GM10847 (cell line): ENCODE data around the gene NFE2L2.

Experiments
- POLR2A ChIP-seq: IDR thresholded peaks from 2 replicates; pipeline ENCODE4 v1.6.1; 2011; ENCODE audit not compliant: insufficient read length; ENCODE audit errors: extremely low read depth

The NFE2L2 gene

DNA sequence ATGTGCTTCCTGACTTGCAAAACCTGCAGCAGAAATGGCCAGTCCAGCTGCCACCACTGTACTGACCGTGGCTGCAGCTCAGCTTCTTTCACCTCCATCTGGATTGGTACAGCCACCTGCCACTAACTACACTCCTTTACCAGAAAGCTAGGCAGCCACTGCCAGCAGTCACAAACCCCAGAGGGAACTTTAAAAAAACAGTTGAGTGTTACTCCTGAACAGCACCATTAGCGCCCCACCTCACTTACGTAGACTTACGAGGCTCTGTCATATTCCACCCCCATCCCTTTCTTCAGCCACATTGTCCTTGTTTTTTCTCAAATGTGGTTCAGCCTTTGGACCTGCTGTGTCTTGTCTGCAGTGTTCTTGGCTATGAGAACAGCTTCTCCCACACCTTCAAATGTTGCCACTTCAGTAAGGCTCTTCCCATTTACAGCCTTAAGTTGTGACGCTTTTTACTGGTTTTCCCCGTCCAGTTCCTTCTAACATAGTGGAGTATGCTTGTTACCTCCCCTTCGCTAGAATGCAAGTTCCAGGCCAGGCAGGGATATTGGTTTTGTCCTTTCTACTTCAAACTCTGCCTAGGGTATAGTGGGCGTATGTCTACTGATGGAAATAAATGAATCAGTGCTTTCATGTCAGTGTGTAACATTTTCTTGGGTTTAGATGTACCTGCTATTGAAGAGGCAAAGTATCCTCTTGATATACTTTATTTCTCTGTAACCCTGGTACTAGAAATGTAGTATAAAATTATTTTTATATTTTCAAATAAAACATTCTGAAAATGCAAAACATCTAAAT, 34.9 kb downstream of the NFE2L2 start:
- TF ChIP-seq POLR2A = no peak

DNA sequence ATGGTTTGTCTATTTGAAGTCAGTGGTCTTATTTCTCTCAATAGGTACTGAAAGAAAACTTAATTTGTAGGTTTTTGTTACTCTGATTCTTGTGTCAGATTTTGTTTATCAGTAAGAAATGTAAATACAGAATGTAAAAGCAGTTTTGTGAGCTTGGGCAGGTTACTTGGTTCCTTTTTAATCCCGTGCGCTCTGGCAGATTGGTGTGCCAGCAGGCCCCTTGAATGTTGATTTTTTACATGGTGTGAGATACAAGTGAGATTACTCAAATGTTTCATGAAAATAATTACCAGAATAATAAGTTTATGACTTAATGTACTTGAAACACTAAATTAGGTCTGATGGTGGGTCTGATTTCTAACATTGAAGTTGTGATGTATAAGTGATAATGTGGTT, 38.6 kb downstream of the NFE2L2 start:
- TF ChIP-seq POLR2A = no peak

DNA sequence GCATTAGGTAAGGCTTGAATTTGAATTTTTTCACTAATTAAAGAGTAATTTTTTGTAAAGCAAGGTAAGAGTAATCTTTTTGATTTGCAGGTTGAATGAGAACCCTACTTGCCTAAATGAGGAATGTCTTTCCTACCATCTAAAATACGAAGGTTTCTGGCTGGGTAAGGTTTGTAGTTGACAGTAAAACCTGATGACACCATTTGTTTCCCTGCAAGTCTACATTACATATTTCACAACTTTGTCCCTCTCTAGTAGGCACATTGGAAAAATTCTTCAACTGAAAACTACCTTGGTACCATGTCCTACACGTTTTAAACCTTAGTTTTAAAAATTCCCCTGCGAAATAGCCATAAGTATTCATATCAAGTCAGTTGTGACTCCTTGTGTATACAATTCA, 42.6 kb downstream of the NFE2L2 start:
- no peak for TF ChIP-seq POLR2A

DNA sequence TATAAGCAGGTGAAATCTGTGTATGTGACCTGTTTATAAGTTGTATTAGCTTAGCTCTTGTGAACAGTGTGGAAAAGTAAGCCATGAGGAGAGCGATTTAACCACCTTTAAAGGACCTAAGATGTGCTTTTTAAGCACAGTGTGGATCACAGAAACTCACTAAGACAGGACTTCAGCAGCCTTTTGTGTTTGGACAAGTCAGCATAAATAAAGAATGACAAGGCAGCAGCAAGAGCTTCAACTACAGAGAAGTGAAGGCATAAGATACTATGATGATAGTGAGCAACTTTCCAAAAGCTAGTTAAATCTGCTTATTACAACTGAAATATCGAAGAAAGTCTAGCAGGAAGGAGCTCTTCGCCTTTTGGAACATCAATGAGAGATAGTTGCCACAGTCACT, 43.0 kb downstream of the NFE2L2 start:
- TF ChIP-seq POLR2A = no peak

DNA sequence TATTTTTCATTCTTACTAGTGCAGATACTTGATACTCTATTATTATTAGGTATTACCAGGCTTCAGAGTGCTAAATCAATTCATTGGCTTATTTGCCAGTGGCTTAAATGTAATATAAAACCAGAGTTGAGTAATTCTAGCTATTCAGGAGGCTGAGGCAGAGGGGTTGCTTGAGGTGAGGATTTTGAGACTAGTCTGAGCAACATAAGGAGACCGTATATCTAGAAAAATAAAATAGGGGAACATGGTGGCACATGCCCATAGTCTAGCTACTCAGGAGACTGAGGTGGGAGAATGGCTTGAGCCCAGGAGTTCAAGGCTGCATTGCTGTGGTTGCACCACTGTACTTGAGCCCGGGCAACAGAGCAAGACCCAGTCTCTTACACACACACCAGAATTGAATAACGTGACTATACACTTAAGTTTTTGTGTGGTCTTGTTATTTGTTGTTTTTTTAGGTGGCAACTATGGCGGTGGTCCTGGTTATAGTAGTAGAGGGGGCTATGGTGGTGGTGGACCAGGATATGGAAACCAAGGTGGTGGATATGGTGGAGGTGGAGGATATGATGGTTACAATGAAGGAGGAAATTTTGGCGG, 47.2 kb downstream of the NFE2L2 start:
- TF ChIP-seq POLR2A = no peak

DNA sequence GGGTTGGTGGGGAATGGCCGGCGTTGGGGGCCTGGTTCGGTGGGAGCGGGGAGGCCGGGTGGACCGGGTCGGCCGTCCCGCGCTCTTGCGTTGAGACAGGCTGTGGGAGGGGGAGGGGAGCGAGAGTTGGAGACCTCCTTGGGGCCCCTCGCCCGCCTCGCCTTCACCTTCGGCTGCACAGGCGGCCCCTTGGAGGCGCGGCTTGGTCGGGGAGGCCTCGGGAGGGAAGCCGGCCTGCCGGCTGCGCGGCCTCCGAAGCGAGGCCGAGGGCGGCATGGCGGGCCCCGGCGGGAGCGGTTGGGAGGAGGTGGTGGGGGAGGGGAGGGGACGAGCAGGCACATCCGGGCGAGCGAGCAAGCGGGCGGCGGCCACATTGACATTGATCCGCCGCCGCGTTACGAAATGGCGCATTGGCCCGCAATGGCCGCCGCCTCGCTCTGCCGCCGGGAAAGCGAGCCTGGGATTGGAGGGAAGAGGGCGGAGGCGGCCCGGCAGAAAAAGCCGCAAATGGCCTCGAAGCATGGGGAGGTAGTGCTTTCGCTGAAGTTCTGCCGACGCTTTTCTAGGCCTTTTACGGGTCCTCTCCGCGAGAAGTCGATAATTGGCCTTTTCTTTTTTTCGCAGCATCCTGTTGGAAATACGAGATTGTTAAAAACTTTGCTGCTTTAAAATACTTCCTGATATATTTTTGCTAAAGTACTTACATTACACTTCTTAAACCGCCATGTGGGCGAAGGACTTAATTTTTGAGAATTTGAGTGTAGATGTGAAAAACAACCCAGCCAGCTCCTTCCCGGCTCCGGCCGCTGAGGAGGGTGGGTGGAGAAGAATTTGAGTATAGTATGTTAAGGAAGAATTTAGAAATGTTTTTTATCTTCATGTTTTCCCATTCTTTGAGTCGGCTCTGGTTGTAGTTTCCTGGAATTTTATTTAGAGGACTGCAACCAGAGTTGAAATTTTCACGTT, 51.4 kb downstream of the NFE2L2 start:
- peak; percentile 23 for TF ChIP-seq POLR2A

DNA sequence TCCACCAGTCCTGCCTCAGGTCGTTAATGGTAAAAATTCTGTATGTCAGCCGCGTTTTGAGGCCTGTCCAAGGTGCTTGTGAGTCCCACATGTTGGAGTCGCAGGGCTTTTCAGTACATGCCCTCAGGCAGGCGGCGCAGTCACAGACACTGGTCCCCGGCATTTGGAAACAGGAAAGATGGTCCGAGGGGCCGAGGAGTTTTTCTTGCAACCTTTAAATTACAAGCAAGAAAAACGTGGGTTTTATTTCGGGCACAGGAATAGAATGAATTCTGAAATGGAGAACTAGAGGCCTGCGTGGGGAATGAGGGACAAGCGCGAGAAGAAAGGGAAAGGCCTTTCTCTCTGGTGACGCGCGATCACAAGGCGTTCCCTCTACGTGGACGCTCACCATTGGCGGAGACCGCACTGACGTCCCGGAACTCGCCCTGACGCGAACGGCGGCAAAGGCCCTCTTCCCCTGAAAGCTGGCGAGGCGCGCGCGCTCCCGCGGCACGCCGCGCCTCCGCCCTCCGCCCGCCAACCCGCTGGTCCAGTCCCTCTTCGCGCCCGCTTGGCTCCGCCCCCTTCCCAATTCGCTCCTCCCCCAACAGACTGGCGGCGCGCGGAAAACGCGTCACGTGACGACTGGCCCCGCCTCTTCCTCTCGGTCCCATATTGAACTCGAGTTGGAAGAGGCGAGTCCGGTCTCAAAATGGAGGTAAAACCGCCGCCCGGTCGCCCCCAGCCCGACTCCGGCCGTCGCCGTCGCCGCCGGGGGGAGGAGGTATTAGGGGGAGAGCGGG, 52.2 kb downstream of the NFE2L2 start, which contains the start of gene HNRNPA3:
TSS of gene HNRNPA3 (plus strand) at position 689 of the 785 bp plus-strand sequence. CDS start at position 695, 6 bp downstream.
- peak; percentile 37 for TF ChIP-seq POLR2A

DNA sequence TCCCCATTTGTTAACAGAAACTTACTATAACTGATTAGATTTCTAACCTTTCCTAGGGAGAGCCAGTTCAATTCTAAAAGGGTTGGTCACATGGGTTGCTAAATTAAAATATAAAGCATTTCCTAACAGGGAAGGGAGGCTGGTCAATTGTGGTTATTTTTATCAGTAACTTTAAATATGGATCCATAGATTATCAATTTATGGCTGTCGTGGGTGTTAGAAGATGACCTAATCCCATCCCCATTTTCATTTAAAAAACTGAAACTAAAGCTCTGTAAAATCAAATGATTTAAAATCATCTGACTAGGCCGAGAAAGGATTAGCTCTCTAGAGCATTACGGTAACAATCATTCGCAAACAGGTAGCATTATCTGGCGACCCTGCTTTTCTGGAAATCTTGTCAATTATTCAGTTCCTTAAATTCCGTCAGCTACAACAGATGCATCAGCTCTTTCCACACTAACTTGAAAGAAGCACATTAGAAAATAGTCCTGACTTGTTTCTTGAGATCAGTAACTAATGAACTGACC, 52.9 kb downstream of the NFE2L2 start:
- no peak for TF ChIP-seq POLR2A

DNA sequence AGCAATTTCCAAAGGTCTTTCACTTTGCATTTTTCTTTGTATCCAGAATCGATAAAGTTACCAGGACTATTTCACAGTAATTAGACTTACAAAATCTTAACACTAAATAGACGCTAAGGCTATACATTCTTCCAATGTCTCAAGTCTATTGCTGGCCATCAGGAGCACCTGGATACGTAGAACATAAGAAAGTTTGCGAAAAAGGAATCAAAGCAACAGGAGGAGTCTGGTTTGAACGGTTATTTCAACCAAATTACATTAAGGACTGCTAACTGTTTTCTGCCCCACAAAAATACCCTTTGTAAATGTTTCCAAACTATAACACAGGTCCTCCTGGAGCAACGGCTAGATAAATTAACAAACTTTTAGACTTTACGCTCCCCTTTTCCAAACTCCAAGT, 53.4 kb downstream of the NFE2L2 start:
- no peak for TF ChIP-seq POLR2A

DNA sequence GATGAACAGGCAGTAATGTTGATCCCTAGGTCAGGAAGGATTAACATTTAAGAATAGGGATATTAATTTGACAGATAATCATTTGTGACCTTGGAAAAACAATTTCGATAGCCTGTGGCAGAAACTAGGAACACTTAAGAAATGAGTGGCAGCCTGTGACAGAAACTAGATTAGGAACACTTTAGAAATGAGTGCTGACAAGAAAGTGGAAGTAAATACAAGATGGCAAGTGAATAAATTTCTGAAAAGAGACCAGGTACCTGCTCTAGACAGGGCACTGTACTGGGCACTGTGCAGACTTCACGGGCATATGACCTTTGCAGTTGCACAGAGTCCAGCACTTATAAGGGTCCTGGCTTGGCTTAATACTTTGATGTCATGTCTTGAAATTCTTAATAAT, 57.4 kb downstream of the NFE2L2 start:
- TF ChIP-seq POLR2A = no peak

DNA sequence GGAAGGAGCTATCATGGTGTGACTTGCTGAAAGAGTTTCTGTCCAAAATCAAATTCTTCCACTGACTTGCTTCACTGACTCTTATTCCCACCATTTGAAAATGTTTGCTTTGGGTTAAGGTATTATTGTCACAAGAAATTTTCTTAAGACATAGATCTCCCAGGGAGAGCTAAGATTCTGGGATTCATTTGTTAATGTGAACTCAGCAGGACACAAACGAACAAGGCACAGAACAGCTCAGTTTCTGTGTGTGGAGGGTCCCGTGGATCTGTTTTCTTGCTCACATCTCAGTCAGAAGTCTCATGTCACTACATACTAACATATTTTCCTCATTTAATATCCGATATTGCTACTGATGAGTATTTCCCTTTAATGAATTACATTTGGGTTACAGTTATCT, 60.1 kb downstream of the NFE2L2 start:
- no peak for TF ChIP-seq POLR2A

DNA sequence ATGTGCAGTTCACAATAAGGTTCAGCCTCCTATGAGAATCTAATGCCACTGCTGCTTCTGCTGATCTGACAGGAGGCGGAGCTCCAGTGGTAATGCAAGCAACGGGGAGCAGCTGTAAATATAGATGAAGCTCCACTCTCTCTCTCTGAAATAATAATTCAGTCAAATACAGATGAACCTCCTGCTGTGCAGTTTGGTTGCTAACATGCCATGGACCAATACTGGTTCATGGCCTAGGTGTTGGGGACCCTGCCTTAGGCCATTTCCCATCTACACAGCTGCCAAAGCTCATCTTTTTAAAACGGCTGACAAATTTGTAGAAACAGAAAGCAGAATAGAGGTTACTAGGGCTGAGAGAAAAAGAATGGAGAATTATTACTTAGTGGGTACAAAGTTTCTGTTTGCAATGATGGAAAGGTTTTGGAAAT, 62.6 kb downstream of the NFE2L2 start:
- TF ChIP-seq POLR2A = no peak

DNA sequence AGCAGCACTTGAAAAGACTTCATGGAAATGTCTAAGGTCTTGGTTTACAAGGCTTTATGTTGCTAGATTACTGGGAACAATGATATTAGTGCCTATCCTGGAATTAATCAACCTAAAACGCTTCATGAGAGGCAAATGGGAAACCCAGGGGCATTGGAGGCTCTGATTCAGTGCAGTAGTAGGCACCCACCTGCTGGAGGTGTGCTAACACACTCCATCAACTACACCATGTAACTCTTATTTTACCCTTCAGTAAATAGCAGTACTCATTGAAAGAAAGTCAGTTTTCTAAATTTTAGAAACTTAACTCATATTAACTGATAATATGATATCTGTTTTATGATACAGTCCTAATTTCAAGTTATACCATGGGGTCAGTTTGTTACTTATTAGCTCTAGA, 69.3 kb downstream of the NFE2L2 start:
- TF ChIP-seq POLR2A = no peak

DNA sequence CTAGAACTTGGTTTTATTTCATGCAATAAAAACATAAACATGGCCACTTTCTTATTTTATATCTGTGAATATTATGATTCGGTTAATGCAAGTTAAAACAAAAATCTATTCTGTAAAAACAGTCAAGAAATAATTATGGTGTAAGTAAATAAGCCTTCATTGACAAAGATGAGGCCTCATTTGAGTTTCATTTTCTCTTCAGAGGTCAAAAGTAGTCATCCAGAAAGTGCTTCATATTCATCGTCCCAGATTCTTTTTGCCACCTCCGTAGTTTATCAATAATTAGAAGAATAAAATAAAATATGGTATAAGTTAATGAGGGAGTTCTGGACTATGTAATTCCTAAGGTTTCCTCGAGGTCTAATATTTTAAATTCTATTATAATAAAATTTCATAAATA, 71.3 kb downstream of the NFE2L2 start:
- TF ChIP-seq POLR2A = no peak

DNA sequence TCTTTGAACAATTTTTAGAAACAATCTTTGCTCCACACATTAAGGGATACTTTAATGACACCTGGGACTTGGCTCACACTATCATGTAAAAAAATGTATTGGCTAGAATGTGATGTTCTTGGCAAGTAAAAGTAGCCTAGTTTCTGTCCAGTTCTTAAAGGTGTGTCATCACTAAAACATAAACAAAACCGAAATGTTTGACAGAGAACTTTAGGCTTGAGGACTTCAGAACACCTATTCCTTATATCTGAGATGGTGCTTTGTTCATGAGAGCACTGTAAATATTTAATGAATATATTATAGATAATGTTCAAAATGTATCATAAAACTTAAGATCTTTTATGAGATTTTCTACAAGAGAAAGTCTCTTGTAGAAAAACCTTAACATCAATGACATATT, 71.7 kb downstream of the NFE2L2 start:
- no peak for TF ChIP-seq POLR2A

DNA sequence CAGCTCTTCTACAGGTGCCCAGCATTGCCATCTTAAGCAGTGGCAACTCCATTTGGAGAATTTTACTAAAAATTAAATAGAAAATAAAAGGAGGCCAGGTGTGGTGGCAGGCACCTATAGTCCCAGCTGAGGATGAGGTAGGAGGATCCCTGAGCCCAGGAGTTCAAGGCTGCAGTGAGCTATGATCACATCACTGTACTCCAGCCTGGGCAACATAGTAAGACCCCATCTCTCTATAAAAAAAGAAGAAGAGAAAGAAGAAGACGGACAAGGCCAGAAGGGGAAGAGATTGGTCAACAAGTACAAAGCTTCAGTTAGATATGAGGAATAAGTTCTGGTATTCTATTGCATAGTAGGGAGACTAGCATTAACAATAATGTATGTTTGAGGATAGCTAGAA, 73.6 kb downstream of the NFE2L2 start:
- no peak for TF ChIP-seq POLR2A
